Esophagus (tissue), 2 donors: Measurements from ENCODE around the gene DAGLA. TPM values are rescaled to one million over a fixed set of nuclear protein-coding genes. Genes with fewer than 3 reads are reported as not detected.

Experiments
- H3K27ac ChIP-seq, 2 donors: one replicate each; pipeline ENCODE4 v1.5.1; 2013; ENCODE audit warnings: low read depth in 2 of 2, mild to moderate bottlenecking in 2 of 2, inconsistent platforms in 1 of 2, low read length in 1 of 2, moderate library complexity in 1 of 2
- H3K27me3 ChIP-seq, 2 donors: one replicate each; pipeline ENCODE4 v1.6.1; 2013; ENCODE audit warnings: low read length in 2 of 2, control low read depth in 1 of 2, mild to moderate bottlenecking in 1 of 2; ENCODE audit not compliant: insufficient read depth in 2 of 2, control insufficient read depth in 1 of 2
- H3K36me3 ChIP-seq, 2 donors: one replicate each; pipeline ENCODE4 v1.6.1; 2013; ENCODE audit warnings: low read length in 1 of 2; ENCODE audit not compliant: control insufficient read depth in 2 of 2, insufficient read depth in 2 of 2
- H3K4me1 ChIP-seq, 2 donors: one replicate each; pipeline ENCODE4 v1.6.1; 2013; ENCODE audit warnings: low read length in 1 of 2; ENCODE audit not compliant: control insufficient read depth in 2 of 2, insufficient read depth in 2 of 2
- H3K4me3 ChIP-seq, 2 donors: one replicate each; pipeline ENCODE4 v1.5.1; 2013; ENCODE audit warnings: low read length in 2 of 2, mild to moderate bottlenecking in 2 of 2, low read depth in 1 of 2, moderate library complexity in 1 of 2
- H3K9me3 ChIP-seq, 2 donors: one replicate each; pipeline ENCODE4 v1.6.1; 2013; ENCODE audit warnings: mild to moderate bottlenecking in 2 of 2, low read depth in 1 of 2, low read length in 1 of 2, moderate library complexity in 1 of 2; ENCODE audit not compliant: control insufficient read depth in 2 of 2, insufficient read depth in 1 of 2
- WGBS, 2 donors: extraction: QIAGEN DNeasy Blood & Tissue Kit; methylation state at CpG; one replicate each; pipeline ENCODE4 v1.1.7; 2013; 5-methylcytosine and 5-hydroxymethylcytosine counted together
- polyA plus RNA-seq, 2 donors: library from polyadenylated mRNA; stranded (reverse); fragments of 200-250 nt; gene quantifications; one replicate each; pipeline ENCODE4 v1.2.3, GENCODE V29; 2013
- donor health status: healthy with polysubstance abuse.
- donor health status: Bipolar disorder and iron deficiency.

The DAGLA gene
- polyA plus RNA-seq, 2 donors, result 1.7 to 5.0 TPM

DNA sequence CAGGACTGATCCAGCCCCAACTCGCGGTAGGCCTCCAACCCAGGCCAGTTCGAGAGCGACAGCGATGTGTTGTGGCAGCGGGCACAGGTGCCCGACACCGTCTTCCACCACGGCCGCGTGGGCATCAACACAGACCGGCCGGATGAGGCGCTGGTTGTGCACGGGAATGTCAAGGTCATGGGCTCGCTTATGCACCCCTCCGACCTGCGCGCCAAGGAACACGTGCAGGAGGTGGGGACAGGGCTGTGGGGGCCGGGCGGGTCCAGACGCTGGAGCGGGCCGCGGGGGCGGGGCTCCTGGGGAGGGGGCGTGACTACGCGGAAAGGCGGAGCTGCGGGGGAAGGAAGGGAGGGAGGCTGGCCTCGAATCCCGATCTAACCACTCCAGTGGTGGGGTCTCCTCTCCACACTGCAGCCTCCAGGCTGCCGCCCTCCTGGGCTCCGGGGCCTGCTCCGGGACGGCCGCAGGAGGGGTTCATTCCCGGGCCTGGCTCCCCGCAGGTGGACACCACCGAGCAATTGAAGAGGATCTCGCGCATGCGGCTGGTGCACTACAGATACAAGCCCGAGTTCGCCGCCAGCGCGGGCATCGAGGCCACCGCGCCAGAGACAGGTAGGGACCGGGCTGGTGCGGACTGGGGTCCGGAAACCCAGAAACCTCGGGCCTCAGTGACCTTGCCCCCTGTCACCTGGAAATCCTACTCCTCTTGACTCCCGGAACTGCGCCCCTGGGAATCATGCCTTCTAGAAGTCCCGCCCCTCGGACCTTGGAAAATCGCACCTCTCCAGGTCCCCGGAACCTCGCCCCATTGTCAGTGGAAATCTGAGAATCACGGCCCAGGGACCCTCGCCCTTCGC lies 97.3 kb downstream of the DAGLA start:
- Histone ChIP-seq H3K4me1 (peaks cover 0 to 8% of the 10 kb centered on the region in 2 donors), H3K27me3 (no peaks in the 10 kb centered on the region), H3K4me3 (no peak overlapping the region), H3K36me3 (no peaks in the 10 kb centered on the region), H3K27ac (no peak overlapping the region), H3K9me3 (no peaks in the 10 kb centered on the region)
- WGBS, 2 donors, result 38 to 55% methylated on average over 49 to 67 of the region's 67 CpGs

DNA sequence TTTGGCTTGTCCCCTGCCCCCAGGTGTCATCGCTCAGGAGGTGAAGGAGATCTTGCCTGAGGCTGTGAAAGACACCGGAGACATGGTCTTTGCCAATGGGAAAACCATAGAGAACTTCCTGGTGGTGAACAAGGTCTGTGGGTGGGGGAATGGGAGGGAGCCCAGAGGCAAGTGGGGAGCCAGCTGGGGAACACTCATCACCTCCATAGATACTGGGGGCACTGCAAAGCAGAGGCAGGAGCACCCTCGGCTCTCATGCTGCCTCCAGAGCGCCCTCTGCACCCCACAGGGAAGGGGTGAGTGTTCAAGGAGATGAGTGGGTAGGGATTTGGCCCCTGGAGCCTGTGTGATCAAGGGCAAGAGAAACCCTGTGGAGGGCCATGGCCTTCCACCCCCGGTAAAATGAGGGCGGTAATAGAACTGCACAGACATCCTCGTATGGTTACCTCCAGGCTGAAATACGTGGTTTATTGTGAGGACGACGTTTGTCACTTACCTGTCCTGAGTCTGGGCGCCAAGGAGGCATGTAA lies 98.2 kb downstream of the DAGLA start:
- no peaks in the 10 kb centered on the region for H3K9me3 ChIP-seq
- peaks cover 0 to 8% of the 10 kb centered on the region in 2 donors for H3K4me1 ChIP-seq
- H3K4me3 ChIP-seq, result no peak overlapping the region
- 74 to 83% methylated on average over 11 of the region's 11 CpGs for WGBS, 2 donors
- no peak overlapping the region for H3K27ac ChIP-seq
- H3K36me3 ChIP-seq, result peaks cover 3 to 5% of the 10 kb centered on the region in 2 donors
- no peaks in the 10 kb centered on the region for H3K27me3 ChIP-seq

GRCh38 chr11:61778920-61779650 lies 98.9 kb downstream of the DAGLA start:
- Histone ChIP-seq H3K27ac (no peak overlapping the region), H3K36me3 (peaks cover 4 to 5% of the 10 kb centered on the region in 2 donors), H3K9me3 (no peaks in the 10 kb centered on the region), H3K27me3 (no peaks in the 10 kb centered on the region), H3K4me3 (no peak overlapping the region), H3K4me1 (peaks cover 0 to 8% of the 10 kb centered on the region in 2 donors)
- WGBS, 2 donors, result 83 to 90% methylated on average over 24 of the region's 24 CpGs

DNA sequence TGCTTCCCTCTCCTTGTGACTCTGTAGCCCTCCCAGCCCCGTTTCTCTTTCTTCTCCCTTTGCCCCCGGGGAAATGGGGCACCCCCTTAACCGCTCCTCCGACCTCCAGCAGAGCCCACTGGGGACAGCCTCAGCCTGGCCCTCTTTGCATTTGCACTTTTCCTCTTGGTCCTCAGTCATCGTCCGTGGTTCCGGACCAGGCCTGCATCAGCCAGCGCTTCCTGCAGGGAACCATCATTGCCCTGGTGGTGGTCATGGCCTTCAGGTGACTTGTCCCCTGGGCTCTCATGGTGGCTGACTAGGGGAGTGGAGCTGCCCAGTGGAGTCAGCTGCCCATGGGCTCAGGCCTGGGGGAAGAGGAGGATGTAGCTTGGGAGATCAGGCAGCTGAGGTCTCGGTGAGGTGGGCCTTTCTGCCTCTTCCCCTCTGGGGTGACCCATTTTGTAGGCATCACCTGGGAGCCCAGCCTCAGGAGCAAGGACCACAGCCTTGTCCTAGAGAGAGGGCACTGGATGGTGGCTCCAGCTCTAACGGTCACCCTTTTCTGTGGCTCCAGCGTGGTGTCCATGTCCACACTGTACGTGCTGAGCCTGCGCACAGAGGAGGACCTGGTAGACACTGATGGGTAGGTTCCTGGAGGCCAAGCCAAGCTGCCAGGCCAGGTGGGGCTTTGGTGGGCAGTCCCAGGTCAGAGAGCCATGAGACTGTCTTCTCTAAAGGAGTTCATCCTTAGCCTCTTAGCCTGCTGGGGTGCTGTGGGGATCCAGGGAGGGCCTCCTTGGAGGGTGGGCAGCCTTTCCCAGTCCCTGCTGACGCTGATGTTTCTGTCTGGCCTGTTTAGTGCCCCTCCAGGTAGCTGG lies 99.7 kb downstream of the DAGLA start:
- Histone ChIP-seq H3K9me3 (no peaks in the 10 kb centered on the region), H3K4me1 (peaks cover 0 to 8% of the 10 kb centered on the region in 2 donors), H3K36me3 (peaks cover 5 to 10% of the 10 kb centered on the region in 2 donors)

GRCh38 chr11:61780581-61781162 lies 100.5 kb downstream of the DAGLA start:
- H3K36me3 ChIP-seq, result peaks cover 5 to 14% of the 10 kb centered on the region in 2 donors

More for the DNA sequence above, 99.7 kb downstream of the DAGLA start:
- Histone ChIP-seq H3K4me3 (no peak overlapping the region), H3K27me3 (no peaks in the 10 kb centered on the region), H3K27ac (no peak overlapping the region)
- WGBS, 2 donors, result 84 to 86% methylated on average over 14 of the region's 14 CpGs

GRCh38 chr11:61781585-61781984 lies 101.4 kb downstream of the DAGLA start:
- peaks cover 5 to 24% of the 10 kb centered on the region in 2 donors for H3K36me3 ChIP-seq
- no peak overlapping the region for H3K4me3 ChIP-seq
- H3K27me3 ChIP-seq, result no peaks in the 10 kb centered on the region
- H3K9me3 ChIP-seq, result no peaks in the 10 kb centered on the region
- WGBS, 2 donors, result 77 to 82% methylated on average over 5 of the region's 5 CpGs
- peaks cover 0 to 8% of the 10 kb centered on the region in 2 donors for H3K4me1 ChIP-seq
- no peak overlapping the region for H3K27ac ChIP-seq

More at GRCh38 chr11:61780581-61781162, 100.5 kb downstream of the DAGLA start:
- Histone ChIP-seq H3K9me3 (no peaks in the 10 kb centered on the region), H3K27me3 (no peaks in the 10 kb centered on the region), H3K4me3 (no peak overlapping the region), H3K27ac (no peak overlapping the region), H3K4me1 (peaks cover 0 to 9% of the 10 kb centered on the region in 2 donors)
- WGBS, 2 donors, result 67 to 83% methylated on average over 7 to 9 of the region's 9 CpGs

DNA sequence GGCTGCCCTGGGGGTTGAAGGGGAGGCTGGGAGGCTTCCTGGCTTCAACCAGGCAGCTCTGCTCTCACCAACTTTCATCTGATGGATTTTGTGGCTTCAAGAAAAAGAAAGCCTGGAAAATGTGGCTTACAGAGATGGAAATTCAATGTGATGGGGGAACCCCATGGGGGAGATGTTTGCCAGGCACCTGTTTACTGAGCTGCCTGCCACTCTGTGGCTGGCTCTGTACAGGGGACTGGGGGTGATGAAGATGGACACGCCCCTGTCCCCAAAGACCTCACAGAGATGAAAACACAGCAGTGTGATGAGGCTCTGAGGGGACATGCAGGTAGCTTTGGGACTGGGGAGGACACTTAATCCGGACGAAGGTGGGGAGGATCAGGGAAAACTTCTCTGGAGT lies 102.1 kb downstream of the DAGLA start:
- H3K27me3 ChIP-seq, result no peaks in the 10 kb centered on the region
- H3K4me1 ChIP-seq, result peaks cover 0 to 5% of the 10 kb centered on the region in 2 donors
- H3K36me3 ChIP-seq, result peaks cover 5 to 30% of the 10 kb centered on the region in 2 donors
- WGBS, 2 donors, result 91 to 95% methylated on average over 3 of the region's 3 CpGs
- H3K9me3 ChIP-seq, result no peaks in the 10 kb centered on the region
- no peak overlapping the region for H3K27ac ChIP-seq
- H3K4me3 ChIP-seq, result no peak overlapping the region

GRCh38 chr11:61782841-61783240 lies 102.7 kb downstream of the DAGLA start:
- Histone ChIP-seq H3K36me3 (peaks cover 5 to 36% of the 10 kb centered on the region in 2 donors), H3K4me1 (peaks cover 0 to 2% of the 10 kb centered on the region in 2 donors), H3K4me3 (no peak overlapping the region), H3K9me3 (no peaks in the 10 kb centered on the region), H3K27ac (no peak overlapping the region), H3K27me3 (no peaks in the 10 kb centered on the region)
- 81 to 86% methylated on average over 11 of the region's 11 CpGs for WGBS, 2 donors
